GM18867 (cell line): ENCODE measurements around the gene ARMS2.

Experiments
- ATAC-seq: cut with Tn5 transposase; IDR thresholded peaks from one replicate; pipeline ENCODE4 v1.9.1; 2021; ENCODE audit warnings: mild to moderate bottlenecking, moderate library complexity; ENCODE audit not compliant: unreplicated experiment

ARMS2 gene

GRCh38 chr10:122469848-122470247 lies 15.4 kb downstream of the ARMS2 start:
- no peak for ATAC-seq

GRCh38 chr10:122471531-122472177 lies 17.2 kb downstream of the ARMS2 start:
- no peak for ATAC-seq

- ATAC-seq = no peak
These were observed 18.7 kb downstream of the ARMS2 start for GRCh38 chr10:122473116-122473515.

- no peak for ATAC-seq
These were observed 19.8 kb downstream of the ARMS2 start for GRCh38 chr10:122474131-122474818.

- ATAC-seq = no peak
These were observed 20.6 kb downstream of the ARMS2 start for GRCh38 chr10:122475100-122475499.

GRCh38 chr10:122475591-122476332 lies 21.3 kb downstream of the ARMS2 start:
- ATAC-seq = no peak

- ATAC-seq = no peak
These were observed 21.9 kb downstream of the ARMS2 start for GRCh38 chr10:122476333-122476695.

GRCh38 chr10:122477436-122477835 lies 23.0 kb downstream of the ARMS2 start:
- no peak for ATAC-seq

- no peak for ATAC-seq
These were observed 24.5 kb downstream of the ARMS2 start for GRCh38 chr10:122478971-122479370.

- no peak for ATAC-seq
These were observed 25.8 kb downstream of the ARMS2 start for GRCh38 chr10:122480146-122480833.

- ATAC-seq = no peak
These were observed 27.0 kb downstream of the ARMS2 start for GRCh38 chr10:122481296-122482056.

GRCh38 chr10:122484276-122485060 lies 30.0 kb downstream of the ARMS2 start:
- no peak for ATAC-seq

GRCh38 chr10:122485670-122486069 lies 31.2 kb downstream of the ARMS2 start:
- ATAC-seq = no peak

GRCh38 chr10:122486406-122487080 lies 32.1 kb downstream of the ARMS2 start:
- no peak for ATAC-seq

GRCh38 chr10:122487174-122487765 lies 32.8 kb downstream of the ARMS2 start:
- no peak for ATAC-seq

GRCh38 chr10:122490268-122490667 lies 35.8 kb downstream of the ARMS2 start:
- ATAC-seq = no peak

- no peak for ATAC-seq
These were observed 36.6 kb downstream of the ARMS2 start for GRCh38 chr10:122490786-122491680.

GRCh38 chr10:122492006-122492405 lies 37.6 kb downstream of the ARMS2 start:
- ATAC-seq = no peak
